Sigmoid colon (tissue), 7 donors: ENCODE measurements around the gene FBXW5. TPM values are rescaled to one million over a fixed set of nuclear protein-coding genes. Genes with fewer than 3 reads are reported as not detected.
A peak's percentile ranks its signal among the peaks of the same experiment; 100 is the strongest.

Experiments used
- DNase-seq: peaks from one replicate; pipeline ENCODE4 v3.0.0-alpha.2; 2019
- H3K27ac ChIP-seq, 4 donors: fragments of 200-600 bp; sonication (generic); one replicate each; pipeline ENCODE4 v1.5.1; 2016 to 2019; ENCODE audit warnings: mild to moderate bottlenecking in 1 of 4
- H3K27me3 ChIP-seq, 3 donors: fragments of 200-600 bp; sonication (generic); one replicate each; pipeline ENCODE4 v1.5.1; 2019; ENCODE audit warnings: mild to moderate bottlenecking in 1 of 3
- H3K36me3 ChIP-seq, 4 donors: fragments of 200-600 bp; sonication (generic); one replicate each; pipeline ENCODE4 v1.5.1; 2016 to 2019
- H3K4me1 ChIP-seq, 4 donors: fragments of 200-600 bp; sonication (generic); one replicate each; pipeline ENCODE4 v1.5.1; 2017 to 2019
- H3K4me3 ChIP-seq, 4 donors: fragments of 200-600 bp; sonication (generic); one replicate each; pipeline ENCODE4 v1.5.1; 2017 to 2019; ENCODE audit warnings: mild to moderate bottlenecking in 2 of 4, moderate library complexity in 1 of 4
- H3K9me3 ChIP-seq, 4 donors: fragments of 200-600 bp in 3 of 4; sonication (generic) in 3 of 4; one replicate each; pipeline versions ENCODE4 v1.5.1 to v1.6.1; 2013 to 2019
- CTCF ChIP-seq, 4 experiments: fragments of 450-650 bp in 3 of 4; fragments of 200-600 bp in 1 of 4; IDR thresholded peaks; one replicate each; pipeline ENCODE4 v1.5.1; 2016 to 2019; ENCODE audit warnings: antibody characterized with exemption in 4 of 4, mild to moderate bottlenecking in 3 of 4, moderate library complexity in 2 of 4
- EP300 ChIP-seq, 4 donors: sonication (generic); formaldehyde crosslinking; IDR thresholded peaks; one replicate each; pipeline ENCODE4 v1.6.1; 2017; ENCODE audit warnings: antibody characterized with exemption in 4 of 4
- POLR2A ChIP-seq, 2 donors: fragments of 450-650 bp; IDR thresholded peaks; one replicate each; pipeline ENCODE4 v1.6.1; 2016; ENCODE audit warnings: antibody characterized with exemption in 2 of 2, mild to moderate bottlenecking in 2 of 2, moderate library complexity in 2 of 2
- POLR2AphosphoS5 ChIP-seq, 4 donors: sonication (generic); formaldehyde crosslinking; IDR thresholded peaks; one replicate each; pipeline ENCODE4 v1.6.1; 2017; ENCODE audit warnings: antibody characterized with exemption in 4 of 4
- WGBS, 2 donors: extraction: QIAGEN DNeasy Blood & Tissue Kit; methylation state at CpG; one replicate each; pipeline ENCODE4 v1.1.7; 2013; 5-methylcytosine and 5-hydroxymethylcytosine counted together
- intact Hi-C: fragments of 100-400 bp; cut with DNase I; formaldehyde crosslinking; loops from one replicate; pipeline ENCODE4 v1.15.1; 2023
- polyA plus RNA-seq, 3 donors: library from polyadenylated mRNA; stranded (reverse); fragments of 200-250 nt; gene quantifications; one replicate each; pipeline ENCODE4 v1.2.3, GENCODE V29; 2013
- total RNA-seq, 4 donors: library from RNA; depleted of rRNA; stranded (reverse); fragments of >200 nt; gene quantifications; one replicate each; pipeline ENCODE4 v1.1.0, GENCODE V29; 2016
- donor health status: healthy with polysubstance abuse.
- donor health status: Bipolar disorder and iron deficiency.
- donor health status: healthy.

Gene FBXW5
- total and polyA plus RNA-seq, 7 donors, result 147 to 202 (median 170) TPM

DNA sequence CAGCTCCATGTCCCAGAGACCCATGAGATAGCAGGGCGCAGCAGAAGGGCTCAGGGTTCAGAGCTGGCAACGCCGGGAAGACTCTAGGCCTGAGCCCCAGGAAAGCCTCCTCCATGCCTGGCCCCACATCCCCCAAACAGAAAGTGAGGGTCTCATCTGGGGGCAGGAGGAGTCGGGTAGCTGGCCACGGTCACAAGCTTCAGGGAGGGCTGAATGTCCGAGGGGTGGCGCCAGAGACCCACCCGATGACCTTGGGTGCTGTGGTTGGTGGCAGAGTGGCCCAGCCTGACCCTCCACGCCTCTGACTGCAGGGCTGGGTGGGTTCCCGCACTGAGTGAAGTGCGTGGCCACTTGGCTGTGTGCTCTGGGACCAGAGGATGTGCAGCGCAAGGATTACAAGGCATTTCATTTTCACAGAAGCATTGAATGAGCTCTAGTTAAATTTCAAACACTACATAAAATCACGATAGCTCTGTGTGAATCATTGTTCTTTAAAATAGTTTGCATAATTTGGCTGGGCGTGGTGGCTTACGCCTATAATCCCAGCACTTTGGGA is 3.5 kb upstream of the FBXW5 start:
- DNase-seq, result peak; percentile 62
- H3K27me3 ChIP-seq, result no peaks in the 10 kb centered on the region
- 12 to 44% methylated on average over 15 of the region's 15 CpGs for WGBS, 2 donors
- intact Hi-C loops, result loop anchor here (5.0 kb wide), 1 partner anchor 466 kb away; the partner anchor contains the start of gene SEC16A
- no peaks in the 10 kb centered on the region for H3K9me3 ChIP-seq
- TF ChIP-seq CTCF (IDR thresholded peaks at IDR 0.05), result peak in 1 of 4 experiments; percentile 22
- TF ChIP-seq POLR2AphosphoS5 (IDR thresholded peaks at IDR 0.05), result no peak
- TF ChIP-seq EP300 (IDR thresholded peaks at IDR 0.05), result no peak
- TF ChIP-seq POLR2A (IDR thresholded peaks at IDR 0.05), result no peak
- H3K27ac ChIP-seq, result no peak overlapping the region
- H3K36me3 ChIP-seq, result peaks cover 0 to 1% (median under 1%) of the 10 kb centered on the region in 4 donors
- peaks cover 0 to 32% (median 27%) of the 10 kb centered on the region in 4 donors for H3K4me1 ChIP-seq
- no peak overlapping the region for H3K4me3 ChIP-seq

DNA sequence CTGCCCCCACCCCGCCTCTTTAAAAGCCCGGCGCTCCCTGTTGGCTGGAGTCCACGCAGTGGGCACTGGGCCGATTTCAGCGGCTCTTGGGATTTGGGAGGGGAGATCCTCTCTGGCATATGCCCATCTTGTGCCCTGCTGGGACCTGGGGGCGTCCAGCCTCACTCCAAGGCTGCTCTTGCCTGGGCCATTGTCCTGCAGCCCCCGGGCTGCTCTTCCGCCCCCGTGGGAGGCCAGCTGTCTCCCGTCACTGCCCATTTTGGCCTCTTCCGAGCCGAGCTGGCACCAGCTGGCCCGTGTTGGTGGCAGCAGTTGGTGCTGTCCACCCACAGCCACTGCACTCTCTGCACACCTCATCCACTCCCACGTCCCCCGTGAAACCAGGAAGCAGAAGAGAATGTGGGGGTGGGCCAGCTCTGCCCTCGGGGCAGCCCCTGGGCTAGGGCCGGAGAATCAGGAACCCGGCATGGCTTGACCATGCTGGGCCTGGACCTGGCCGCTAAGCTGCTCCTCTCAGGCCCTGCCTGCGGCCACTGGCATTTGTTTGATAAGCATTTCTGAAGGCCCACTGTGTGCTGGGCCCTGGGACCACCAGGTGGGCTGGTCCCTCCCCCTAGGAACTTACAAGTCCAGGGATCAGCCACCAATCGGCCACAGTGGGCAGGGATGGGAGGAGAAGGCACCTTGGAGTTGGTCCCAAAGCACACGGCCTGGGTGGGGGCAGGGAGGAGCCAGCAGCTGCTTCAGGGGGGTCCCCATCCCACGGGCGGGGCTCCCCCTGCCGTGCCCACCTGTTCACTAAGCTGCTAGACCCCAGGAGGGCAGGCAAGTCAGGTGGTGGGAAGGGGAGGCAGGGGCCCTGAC is 2.7 kb upstream of the FBXW5 start:
- Histone ChIP-seq H3K9me3 (no peaks in the 10 kb centered on the region), H3K4me3 (no peak overlapping the region), H3K4me1 (peaks cover 0 to 40% (median 33%) of the 10 kb centered on the region in 4 donors), H3K27me3 (no peaks in the 10 kb centered on the region), H3K27ac (no peak overlapping the region), H3K36me3 (peaks cover 6 to 9% (median 8%) of the 10 kb centered on the region in 4 donors)
- intact Hi-C loops, result loop anchor here (5.0 kb wide), 1 partner anchor 465 kb away; the partner anchor contains the start of gene SEC16A
- peak; percentile 68 for DNase-seq
- WGBS, 2 donors, result 46 to 76% methylated on average over 26 of the region's 26 CpGs
- TF ChIP-seq POLR2AphosphoS5 (IDR thresholded peaks at IDR 0.05) (no peak), POLR2A (IDR thresholded peaks at IDR 0.05) (no peak), EP300 (IDR thresholded peaks at IDR 0.05) (no peak), CTCF (IDR thresholded peaks at IDR 0.05) (no peak)

- peak; percentile 68 for DNase-seq
- no peaks in the 10 kb centered on the region for H3K27me3 ChIP-seq
- H3K4me1 ChIP-seq, result peaks cover 0 to 46% (median 34%) of the 10 kb centered on the region in 4 donors
- no peak overlapping the region for H3K4me3 ChIP-seq
- intact Hi-C loops, result loop anchor here (5.0 kb wide), 1 partner anchor 464 kb away; the partner anchor contains the start of gene SEC16A
- H3K36me3 ChIP-seq, result peaks cover 13 to 17% (median 16%) of the 10 kb centered on the region in 4 donors
- no peak for TF ChIP-seq EP300 (IDR thresholded peaks at IDR 0.05)
- TF ChIP-seq POLR2A (IDR thresholded peaks at IDR 0.05), result no peak
- TF ChIP-seq POLR2AphosphoS5 (IDR thresholded peaks at IDR 0.05), result no peak
- no peak for TF ChIP-seq CTCF (IDR thresholded peaks at IDR 0.05)
- WGBS, 2 donors, result 81 to 88% methylated on average over 27 of the region's 27 CpGs
- no peak overlapping the region for H3K27ac ChIP-seq
- no peaks in the 10 kb centered on the region for H3K9me3 ChIP-seq
These were observed 1.9 kb upstream of the FBXW5 start for GRCh38 chr9:136946228-136947027.

GRCh38 chr9:136945333-136946227 is 1.0 kb upstream of the FBXW5 start:
- DNase-seq, result peak; percentile 68
- intact Hi-C loops, result loop anchor here (2.0 to 5.0 kb wide), 3 partner anchors 83 to 463 kb away; partner anchors contain the start of genes ABCA2, AJM1 and SEC16A
- H3K27me3 ChIP-seq, result no peaks in the 10 kb centered on the region
- 83 to 90% methylated on average over 30 of the region's 30 CpGs for WGBS, 2 donors
- TF ChIP-seq POLR2AphosphoS5 (IDR thresholded peaks at IDR 0.05), result no peak
- no peak for TF ChIP-seq POLR2A (IDR thresholded peaks at IDR 0.05)
- no peak for TF ChIP-seq CTCF (IDR thresholded peaks at IDR 0.05)
- no peak for TF ChIP-seq EP300 (IDR thresholded peaks at IDR 0.05)
- no peak overlapping the region for H3K27ac ChIP-seq
- H3K36me3 ChIP-seq, result peaks cover 22 to 26% (median 24%) of the 10 kb centered on the region in 4 donors
- H3K4me3 ChIP-seq, result no peak overlapping the region
- H3K9me3 ChIP-seq, result no peaks in the 10 kb centered on the region
- peaks cover 0 to 42% (median 31%) of the 10 kb centered on the region in 4 donors for H3K4me1 ChIP-seq
